Measurements from ENCODE around the gene MAFB. TPM values are rescaled to one million over a fixed set of nuclear protein-coding genes. Genes with fewer than 3 reads are reported as not detected.

MAFB gene
- total RNA-seq, 4 donors from 2014 or later, result 17.0 to 66.9 (median 28.7) TPM

- Histone ChIP-seq H3K36me3 (no peaks in the 10 kb centered on the region), H3K4me1 (peaks cover 0 to 51% (median 6%) of the 10 kb centered on the region in 3 donors), H3K27me3 (peaks cover 62% of the 10 kb centered on the region), H3K4me3 (peak overlapping the region in 1 of 2 donors; percentile 73), H3K27ac (peak overlapping the region in 1 of 4 donors; percentile 98), H3K9me3 (no peaks in the 10 kb centered on the region)
- TF ChIP-seq POLR2A (IDR thresholded peaks at IDR 0.05), result no peak
- TF ChIP-seq EP300 (IDR thresholded peaks at IDR 0.05), result no peak
- TF ChIP-seq POLR2AphosphoS5 (IDR thresholded peaks at IDR 0.05), result no peak
- TF ChIP-seq CTCF (IDR thresholded peaks at IDR 0.05), result no peak
- no peak for ATAC-seq
- 20 to 38% methylated on average over 2 to 14 of the region's 29 CpGs for WGBS, 2 donors (ENCODE audit: low coverage in 1 of 2)
Measured at GRCh38 chr20:40691566-40692239, 2.7 kb upstream of the MAFB start.

- Histone ChIP-seq H3K4me3 (peak overlapping the region in 1 of 2 donors; percentile 73), H3K36me3 (no peaks in the 10 kb centered on the region), H3K4me1 (peaks cover 0 to 58% (median 6%) of the 10 kb centered on the region in 3 donors), H3K9me3 (no peaks in the 10 kb centered on the region), H3K27me3 (peaks cover 59% of the 10 kb centered on the region), H3K27ac (peak overlapping the region in 3 of 4 donors; percentile 93 to 98 (median 97))
- no peak for TF ChIP-seq EP300 (IDR thresholded peaks at IDR 0.05)
- TF ChIP-seq POLR2A (IDR thresholded peaks at IDR 0.05), result no peak
- no peak for TF ChIP-seq POLR2AphosphoS5 (IDR thresholded peaks at IDR 0.05)
- no peak for TF ChIP-seq CTCF (IDR thresholded peaks at IDR 0.05)
- no peak for ATAC-seq
- WGBS, 2 donors (ENCODE audit: low coverage in 1 of 2), result 26 to 36% methylated on average over 4 to 5 of the region's 45 CpGs
Measured at GRCh38 chr20:40690836-40691565, 2.0 kb upstream of the MAFB start.

GRCh38 chr20:40689943-40690835 lies 1.2 kb upstream of the MAFB start:
- WGBS, 2 donors (ENCODE audit: low coverage in 1 of 2), result no CpG with 5 or more reads among the region's 84 CpGs

More at GRCh38 chr20:40689943-40690835, 1.2 kb upstream of the MAFB start:
- no peaks in the 10 kb centered on the region for H3K9me3 ChIP-seq
- TF ChIP-seq POLR2AphosphoS5 (IDR thresholded peaks at IDR 0.05) (peak; percentile 7), CTCF (IDR thresholded peaks at IDR 0.05) (peak in 3 of 4 experiments; percentile 92 to 96 (median 94)), EP300 (IDR thresholded peaks at IDR 0.05) (no peak), POLR2A (IDR thresholded peaks at IDR 0.05) (peak in 1 of 2 donors; percentile 15)
- peaks cover 52% of the 10 kb centered on the region for H3K27me3 ChIP-seq
- H3K4me3 ChIP-seq, result peak overlapping the region; percentile 47 to 73
- peak overlapping the region; percentile 86 to 98 (median 95) for H3K27ac ChIP-seq
- H3K4me1 ChIP-seq, result peaks cover 0 to 61% (median 6%) of the 10 kb centered on the region in 3 donors
- peak; percentile 57 for ATAC-seq
- no peaks in the 10 kb centered on the region for H3K36me3 ChIP-seq
